Activated CD8-positive, alpha-beta memory T cell treated with anti-CD3 and anti-CD28 coated beads for 36 hours (primary cell): ENCODE data around the gene PAX8. TPM values are rescaled to one million over a fixed set of nuclear protein-coding genes. Genes with fewer than 3 reads are reported as not detected.
"Not testable (repeated sequence)": the region's sequence is repeated elsewhere in the genome, so short reads cannot be mapped to it uniquely, and the experiment has no call there.

Experiments used
- CTCF ChIA-PET: fragments of 350-600 bp; sonication (Branson Sonifier 250); formaldehyde crosslinking; loops from one replicate; lab custom pipeline; 2021; ENCODE audit warnings: antibody characterized with exemption; lab: Charles Lee
- POLR2A ChIA-PET: fragments of 350-600 bp; sonication (Branson Sonifier 250); formaldehyde crosslinking; loops from one replicate; lab custom pipeline; 2021; ENCODE audit warnings: antibody characterized with exemption; lab: Charles Lee
- total RNA-seq, 2 experiments: library from RNA; stranded (reverse); gene quantifications; one replicate each; pipeline ENCODE4 v1.2.3, GENCODE V29; 2021

PAX8 gene
- total RNA-seq: 1 to 10 TPM; 2.1 to 2.5 TPM

DNA sequence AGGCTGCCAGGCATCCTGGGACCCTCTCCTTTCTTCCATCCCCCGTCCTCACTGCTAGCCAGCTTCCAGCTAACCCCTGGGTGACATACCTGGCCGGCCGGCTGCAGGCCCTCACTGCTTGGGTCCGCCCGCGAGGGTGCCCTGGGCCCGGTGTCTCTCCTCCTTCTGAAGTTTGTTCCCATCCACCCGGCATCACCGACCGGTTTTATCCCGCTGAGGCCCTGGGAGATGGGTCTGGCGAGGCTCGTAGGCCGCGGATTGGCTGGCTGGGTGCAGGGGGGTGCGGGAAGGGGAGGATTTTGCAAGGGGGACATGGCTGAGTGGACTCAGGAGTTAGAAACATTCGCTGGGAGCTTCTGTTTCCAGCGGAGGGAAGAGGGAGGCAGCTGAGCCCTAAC, at the start of gene PAX8:
Gene PAX8, minus strand, starts transcription at position 180 of the 398 bp plus-strand sequence. CDS start 527 bp downstream, outside the sequence.
- ChIA-PET POLR2A (no interaction called here), CTCF (no interaction called here)

DNA sequence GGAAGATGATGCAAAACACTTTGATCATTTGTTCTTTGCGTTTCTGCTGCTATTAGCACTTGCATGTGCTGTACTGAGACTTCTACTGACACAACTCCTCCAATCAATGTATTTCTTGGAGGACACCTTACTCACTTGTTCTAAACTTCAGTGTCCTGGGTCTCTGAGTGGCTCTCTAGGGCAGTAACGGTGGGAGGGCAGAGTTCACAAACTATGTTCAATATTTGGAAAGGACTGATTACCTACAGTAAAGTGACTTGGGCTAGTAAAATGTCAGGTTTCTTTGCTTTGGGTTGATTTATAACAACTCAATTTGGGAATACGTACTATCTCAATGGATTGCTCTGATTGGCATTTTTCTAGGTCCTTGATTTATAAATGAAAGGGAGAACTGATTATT, 49.3 kb upstream of the PAX8 start:
- POLR2A ChIA-PET: no interaction called here
- CTCF ChIA-PET: no interaction called here

DNA sequence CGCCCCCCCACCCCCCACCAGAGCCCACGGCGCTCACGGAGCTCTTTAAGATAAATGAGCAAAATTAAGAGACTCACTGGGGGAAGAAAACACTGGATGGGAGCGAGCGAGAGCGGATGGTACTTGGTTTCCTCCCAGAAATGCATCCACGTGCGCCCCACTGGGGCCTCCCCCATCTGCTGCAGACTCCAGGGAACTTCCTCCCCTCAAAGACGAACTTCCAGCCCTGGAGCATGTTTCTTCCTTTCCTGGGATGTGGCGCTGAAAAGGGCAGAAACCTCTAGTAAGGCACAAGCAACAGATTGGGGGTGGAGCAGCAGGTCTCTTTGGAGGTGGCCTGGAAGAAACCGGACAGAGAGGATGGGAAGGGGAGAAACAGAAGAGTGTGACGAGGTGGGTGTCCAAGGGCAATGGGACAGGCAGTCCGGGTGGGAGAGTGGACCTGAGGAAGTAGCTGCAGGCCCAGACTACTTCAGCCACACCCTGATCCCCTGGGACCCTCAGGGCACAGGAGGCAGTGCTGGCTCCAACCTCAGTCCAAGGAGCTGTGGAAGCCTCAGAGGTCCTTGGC, 46.5 kb upstream of the PAX8 start:
- POLR2A ChIA-PET, CTCF ChIA-PET: not testable (repeated sequence)

DNA sequence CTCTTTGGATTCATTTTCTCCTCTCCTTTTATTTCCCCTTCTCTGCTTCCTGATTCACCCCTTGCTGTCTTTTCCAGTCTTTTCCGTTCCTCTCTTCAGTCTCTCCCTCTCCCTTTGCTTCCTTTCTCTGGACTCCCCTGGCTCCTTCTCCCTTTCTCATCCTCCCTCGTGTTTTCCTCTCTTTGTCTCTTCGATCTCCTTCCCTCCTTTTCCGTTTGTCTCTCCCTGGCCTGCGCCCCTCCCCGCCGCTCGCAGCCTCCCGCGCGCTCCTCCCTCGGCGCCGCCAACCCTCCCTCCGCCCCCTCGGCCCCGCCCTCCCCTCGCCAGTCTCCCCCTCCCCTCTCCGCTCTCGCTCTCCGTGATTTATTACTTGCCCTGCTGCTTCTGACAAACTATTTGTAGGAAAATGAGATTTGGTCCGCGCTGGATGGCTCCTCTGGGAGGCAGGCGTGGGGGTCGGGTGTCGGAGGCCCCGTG, 46.0 kb upstream of the PAX8 start:
- CTCF ChIA-PET: no interaction called here
- POLR2A ChIA-PET: no interaction called here

DNA sequence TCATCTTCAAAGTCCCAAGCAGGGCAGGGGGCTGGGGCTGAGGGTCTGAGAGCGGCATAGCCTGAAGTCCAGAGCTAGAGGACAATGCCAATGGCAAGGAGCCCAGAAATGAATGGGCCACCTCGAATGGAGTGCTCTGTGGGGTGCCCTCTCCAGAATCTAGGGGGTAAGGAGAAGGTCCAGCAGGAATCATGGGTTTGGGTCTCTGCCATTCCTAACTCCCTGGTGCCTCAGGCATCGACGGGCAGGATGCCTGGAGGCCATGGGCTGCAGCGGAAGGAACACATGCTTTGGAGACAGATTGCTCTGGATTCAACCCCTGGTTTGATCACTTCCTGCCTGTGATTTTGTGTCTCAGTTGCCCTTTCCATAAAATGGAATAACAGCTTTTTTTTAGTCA, 44.4 kb upstream of the PAX8 start:
- POLR2A ChIA-PET: interaction anchor here (0.6 kb wide), 1 partner anchor 187 kb away, joined by 3 read pairs; no protein-coding TSS in a partner anchor
- CTCF ChIA-PET: not testable (repeated sequence)

DNA sequence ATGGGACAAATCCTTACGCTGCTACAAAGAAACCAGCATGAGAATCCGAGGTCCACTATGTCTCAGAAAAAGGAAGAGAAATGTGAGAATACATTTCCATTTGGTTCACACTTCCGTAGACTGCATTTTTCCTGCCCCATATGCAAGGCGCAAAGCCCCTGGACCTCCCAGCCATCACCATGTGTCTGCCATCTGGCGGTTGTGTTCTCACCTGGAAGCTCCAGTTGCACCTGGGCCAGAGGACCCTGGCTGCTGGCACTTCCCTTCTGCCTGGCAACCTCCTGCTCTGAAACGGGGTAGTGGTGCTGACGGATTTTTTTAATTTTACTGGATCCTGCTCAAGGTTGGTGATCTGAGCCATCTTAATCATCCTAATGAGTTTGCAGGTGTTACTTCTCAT, 41.4 kb upstream of the PAX8 start:
- CTCF ChIA-PET, POLR2A ChIA-PET: not testable (repeated sequence)

DNA sequence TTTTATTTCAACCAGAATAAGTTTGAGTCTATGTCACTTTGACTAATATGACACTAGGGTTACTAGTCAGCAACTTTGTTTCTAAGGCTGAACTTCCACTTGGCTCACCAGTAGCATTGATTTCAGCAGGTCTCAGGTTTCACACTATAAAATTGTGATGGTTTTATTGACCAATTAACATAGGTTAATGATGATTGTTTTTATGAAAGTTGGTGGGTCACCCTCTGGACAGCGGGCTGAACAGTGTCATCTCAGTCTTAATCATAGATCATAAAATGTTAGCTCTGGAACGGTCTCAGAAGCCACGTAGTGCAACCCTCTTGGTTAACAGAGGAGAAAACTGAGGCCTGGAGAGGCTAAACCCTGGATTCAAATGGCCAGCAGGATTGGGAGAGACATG, 40.2 kb upstream of the PAX8 start:
- POLR2A ChIA-PET, CTCF ChIA-PET: not testable (repeated sequence)

DNA sequence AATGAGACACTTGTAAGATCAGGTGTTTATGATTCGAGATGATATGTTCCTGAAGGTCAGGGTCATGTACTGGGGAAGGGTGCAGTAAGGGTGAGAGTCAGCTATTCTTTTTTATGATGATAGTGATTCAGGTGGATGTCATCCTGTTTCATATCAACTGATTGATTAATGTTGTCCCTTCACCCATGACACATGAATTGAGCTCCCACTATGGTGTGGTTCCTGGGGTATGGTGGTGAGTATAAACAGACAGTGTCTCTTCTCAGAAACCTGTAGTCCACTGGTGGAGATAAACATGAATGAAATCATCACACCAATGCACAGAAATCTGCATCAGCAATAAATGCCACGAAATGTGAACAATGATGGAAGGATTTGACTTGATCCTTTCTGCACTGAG, 37.4 kb upstream of the PAX8 start:
- ChIA-PET POLR2A (no interaction called here), CTCF (no interaction called here)

DNA sequence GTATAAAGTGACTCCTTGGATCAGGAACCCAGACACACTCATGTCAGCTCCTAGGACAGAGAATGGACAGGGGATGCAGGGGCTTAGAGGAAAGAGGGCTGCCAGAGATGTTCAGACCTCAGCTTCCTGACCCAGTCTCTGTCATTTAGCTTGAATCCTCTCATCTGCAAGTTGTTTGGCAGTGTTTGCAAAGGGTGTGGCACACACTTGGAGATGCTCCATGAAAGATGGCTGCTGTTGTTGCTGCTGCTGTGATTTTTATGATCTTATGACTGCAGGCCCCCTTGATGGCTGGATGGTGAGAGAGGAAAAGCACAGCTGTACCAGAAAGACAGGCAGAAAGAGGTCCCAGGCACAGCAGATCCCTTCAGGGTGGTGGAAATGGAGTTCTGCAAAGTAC, 35.9 kb upstream of the PAX8 start:
- POLR2A ChIA-PET, CTCF ChIA-PET: not testable (repeated sequence)

DNA sequence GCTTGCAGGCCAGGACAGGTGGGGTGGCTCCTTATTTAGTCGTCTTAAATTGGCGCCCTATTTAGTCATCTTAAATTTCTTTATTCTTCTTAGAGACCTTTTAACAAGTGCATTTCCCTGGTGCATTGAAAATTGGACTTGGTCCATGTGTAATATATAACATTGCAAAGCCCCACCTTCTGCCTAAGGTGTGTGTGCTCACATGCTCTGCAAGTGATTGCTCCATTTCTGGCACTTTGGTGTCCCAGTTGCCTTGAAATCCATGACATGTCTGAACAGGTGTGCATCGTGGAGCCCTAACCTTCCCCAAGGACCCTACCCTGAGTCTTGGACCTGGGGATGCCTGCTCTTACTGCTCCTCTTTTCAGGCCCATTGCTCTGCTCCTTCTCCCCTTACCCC, 35.5 kb upstream of the PAX8 start:
- CTCF ChIA-PET, POLR2A ChIA-PET: not testable (repeated sequence)

DNA sequence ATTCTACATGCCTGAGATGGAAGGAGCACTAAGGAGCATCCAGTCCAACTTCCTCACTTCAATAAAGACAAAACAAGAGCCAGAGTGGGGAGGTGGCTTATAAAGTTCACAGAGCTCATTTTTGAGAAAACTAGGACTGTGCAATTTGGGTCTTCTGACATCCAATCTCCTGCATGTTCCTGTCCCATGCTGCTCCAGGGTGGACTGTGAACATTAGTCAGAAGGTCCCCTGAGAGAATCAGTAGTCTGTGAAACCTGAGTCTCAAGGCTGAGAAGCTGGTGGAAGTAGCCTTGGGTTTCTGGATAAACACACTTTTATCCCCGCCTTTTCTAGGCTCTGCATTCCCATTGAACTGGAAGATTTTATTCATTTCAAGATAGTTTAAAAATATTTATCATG, 33.1 kb upstream of the PAX8 start:
- CTCF ChIA-PET: interaction anchor here (0.6 kb wide), 1 partner anchor 78 kb away, joined by 4 read pairs; no protein-coding TSS in a partner anchor
- POLR2A ChIA-PET: not testable (repeated sequence)

DNA sequence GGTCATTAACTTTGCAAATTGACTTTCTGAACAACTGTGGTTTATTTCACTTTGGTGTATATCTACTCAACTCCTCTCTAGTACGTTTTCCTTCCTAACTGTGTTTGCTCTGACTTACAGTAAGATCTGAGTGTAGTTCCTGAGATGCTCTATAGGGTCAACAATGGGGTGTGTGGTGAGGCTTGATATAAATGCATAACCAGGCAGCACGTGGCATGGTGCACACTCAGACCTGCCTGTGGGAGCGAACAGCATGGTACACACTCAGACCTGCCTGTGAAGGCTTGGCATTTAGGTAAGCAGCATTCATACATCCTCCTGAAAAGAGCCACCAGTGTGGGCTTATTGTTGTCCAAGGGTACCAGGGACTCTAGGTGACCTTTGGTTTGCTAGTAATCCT, 32.5 kb upstream of the PAX8 start:
- CTCF ChIA-PET: interaction anchor here (0.6 kb wide), 1 partner anchor 79 kb away, joined by 4 read pairs; no protein-coding TSS in a partner anchor
- POLR2A ChIA-PET: not testable (repeated sequence)

DNA sequence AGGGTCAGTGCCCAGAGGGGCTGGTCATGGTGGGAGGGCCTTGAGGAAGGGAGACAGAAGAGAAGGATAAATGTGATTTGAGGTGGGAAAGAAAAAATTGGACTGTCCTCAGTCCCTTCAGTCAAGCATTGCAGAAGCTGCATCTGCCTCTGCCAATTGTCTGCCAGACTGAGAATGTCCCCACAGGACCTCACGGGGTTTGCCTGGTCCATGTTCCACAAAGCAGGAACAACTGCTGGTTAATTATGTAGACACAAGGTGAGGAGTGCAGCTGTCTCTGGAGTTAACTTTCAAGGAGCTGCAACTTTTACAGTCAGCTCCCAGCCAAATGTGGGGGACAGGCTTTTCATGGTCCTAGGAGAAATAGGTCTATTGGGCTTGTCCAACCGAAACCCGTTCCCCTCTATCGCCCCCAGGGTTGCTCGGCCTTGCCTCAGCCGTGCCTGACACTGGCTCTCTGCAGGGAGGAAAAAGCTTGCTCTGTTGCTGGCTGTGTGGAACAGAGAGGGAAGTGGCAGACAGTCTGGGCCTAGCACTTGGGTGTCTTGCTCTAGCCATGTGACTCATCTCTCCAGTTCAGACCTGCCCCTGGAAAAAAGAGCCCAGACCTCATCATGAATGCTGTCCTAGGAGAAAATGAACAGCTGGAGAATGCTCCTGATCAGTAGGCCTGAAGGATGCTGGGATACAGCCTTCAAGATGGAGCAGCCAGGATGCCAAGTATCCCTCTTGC, 31.1 kb upstream of the PAX8 start:
- ChIA-PET CTCF (no interaction called here), POLR2A (no interaction called here)

DNA sequence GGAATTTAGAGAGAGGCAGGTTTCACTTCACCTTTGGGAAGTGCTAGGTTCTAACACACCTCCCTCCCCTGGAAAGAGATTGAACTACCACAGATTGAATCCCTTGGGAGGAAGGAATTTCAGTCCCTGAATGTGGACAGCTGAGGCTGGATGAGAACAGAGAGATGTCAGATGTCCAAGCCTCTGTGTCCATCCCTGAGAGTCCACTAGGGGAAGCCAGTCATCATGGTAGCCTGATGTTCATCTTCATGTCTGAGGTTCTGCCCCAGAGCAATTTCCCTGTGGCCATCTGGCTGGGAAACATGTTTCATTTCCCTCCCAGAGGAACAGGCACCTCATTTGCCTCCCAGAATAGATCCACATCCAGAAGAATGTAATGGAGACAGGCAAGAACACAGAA, 30.1 kb upstream of the PAX8 start:
- POLR2A ChIA-PET, CTCF ChIA-PET: not testable (repeated sequence)

DNA sequence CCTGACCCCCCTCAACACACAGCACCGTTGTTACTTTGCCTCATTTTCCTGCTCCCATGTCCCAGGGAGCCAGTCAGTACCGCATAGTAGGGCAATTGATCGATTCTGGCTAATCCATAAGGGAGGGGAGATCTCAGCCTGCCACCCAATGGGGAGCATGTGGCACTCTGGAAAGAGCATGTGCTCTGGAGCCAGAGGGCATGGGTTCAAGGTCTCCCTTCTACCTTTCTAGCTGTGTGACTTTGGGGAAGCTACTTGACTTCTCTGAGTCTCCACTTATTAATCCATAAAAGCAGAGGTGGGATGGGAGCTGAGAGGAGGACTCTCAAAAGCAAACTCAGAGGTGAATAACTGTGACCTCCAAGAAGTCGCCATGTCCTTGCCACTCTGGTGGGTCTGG, 27.5 kb upstream of the PAX8 start:
- CTCF ChIA-PET, POLR2A ChIA-PET: not testable (repeated sequence)

DNA sequence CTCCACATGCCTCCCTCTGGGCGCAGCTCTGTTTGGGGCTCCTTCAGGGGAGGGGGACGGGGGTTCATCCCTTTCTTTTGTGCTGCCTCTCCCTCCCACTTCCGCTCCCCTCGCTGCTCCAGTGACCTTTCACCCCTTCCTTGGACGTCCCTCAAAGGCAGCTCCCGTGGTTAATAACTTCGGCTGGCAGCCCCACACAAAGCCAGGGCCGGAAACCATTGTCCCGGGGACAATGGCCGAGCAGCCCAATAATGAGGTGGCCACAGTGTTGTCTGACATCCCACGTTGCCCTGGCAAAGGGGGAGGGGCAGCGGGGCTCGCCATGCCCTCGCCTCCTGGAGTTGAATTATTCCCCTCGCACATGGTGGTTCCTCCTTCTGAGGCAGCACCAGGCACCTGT, 27.0 kb upstream of the PAX8 start:
- CTCF ChIA-PET, POLR2A ChIA-PET: not testable (repeated sequence)

DNA sequence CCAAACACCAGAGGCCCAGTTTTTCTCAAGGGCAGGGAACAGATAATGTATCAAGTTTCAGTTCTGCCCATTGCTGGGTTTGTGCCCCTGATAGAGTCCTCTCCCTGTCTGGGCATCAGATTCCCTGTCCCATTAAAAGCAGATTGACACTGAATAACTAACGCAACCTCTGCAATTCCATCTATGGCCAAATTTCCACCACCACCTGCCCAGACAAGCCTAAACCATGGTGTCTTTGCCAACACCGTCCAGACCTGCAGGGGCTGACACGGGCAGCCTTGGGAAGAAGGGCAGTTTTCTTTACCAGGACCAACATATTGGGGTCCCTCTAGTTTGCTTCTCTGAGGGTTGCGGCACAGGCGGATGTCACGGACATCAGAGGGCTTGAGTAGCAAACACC, 26.4 kb upstream of the PAX8 start:
- ChIA-PET POLR2A (no interaction called here), CTCF (no interaction called here)

DNA sequence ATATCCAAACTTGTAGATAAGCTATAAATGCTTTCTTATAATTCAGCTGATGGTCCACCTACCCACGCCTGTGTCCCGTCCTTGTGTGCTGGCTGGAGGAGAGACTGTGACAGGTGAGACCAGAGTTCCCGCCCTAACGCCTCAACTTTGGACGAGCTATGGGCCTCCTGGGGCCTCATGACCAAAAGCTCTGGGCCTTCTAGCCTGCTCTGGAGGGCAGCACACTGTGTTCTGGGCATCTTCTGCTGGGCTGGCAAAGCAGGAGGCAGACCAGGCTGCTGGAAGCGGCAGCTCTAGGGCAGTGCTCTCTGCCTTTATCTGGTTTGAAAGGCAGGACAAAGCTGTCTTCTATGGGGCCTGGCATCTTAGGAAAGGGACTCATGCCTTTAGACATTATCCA, 26.0 kb upstream of the PAX8 start:
- POLR2A ChIA-PET: no interaction called here
- CTCF ChIA-PET: no interaction called here

DNA sequence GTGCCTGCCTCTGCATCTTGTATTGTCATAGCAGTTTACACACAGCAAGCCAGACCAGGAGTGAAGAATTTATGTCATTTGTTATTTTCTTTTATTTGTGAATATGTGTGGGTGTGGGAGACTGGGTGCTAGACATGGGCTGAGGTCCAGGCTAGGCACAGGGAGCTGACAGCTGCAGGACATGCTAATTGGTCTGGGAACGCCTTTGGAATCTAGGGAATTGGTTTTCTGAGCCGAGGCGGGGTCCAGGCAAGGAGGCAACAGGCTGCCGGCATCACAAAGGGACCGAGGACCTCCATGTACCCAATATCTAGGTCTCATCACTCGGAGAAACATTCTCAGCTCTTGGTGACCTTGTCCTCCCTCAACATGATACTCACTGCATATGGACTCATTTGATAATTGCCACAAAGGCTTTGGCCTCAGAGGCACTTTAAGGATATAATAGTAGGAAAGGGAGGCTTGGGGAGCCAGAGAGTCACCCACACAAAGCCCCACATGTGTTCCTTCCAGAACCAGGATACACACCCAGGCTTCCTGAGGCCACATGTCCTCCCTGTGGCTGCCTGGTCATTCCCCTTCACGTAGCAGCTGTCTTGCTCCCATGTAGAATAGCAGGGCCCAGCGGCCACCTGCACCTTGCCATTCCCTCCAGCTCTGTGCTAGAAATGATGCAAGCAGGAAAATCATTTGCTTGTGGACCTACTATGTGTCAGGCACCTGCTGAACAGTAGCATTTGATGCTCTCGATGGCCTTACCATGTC, 23.7 kb upstream of the PAX8 start:
- CTCF ChIA-PET, POLR2A ChIA-PET: not testable (repeated sequence)

DNA sequence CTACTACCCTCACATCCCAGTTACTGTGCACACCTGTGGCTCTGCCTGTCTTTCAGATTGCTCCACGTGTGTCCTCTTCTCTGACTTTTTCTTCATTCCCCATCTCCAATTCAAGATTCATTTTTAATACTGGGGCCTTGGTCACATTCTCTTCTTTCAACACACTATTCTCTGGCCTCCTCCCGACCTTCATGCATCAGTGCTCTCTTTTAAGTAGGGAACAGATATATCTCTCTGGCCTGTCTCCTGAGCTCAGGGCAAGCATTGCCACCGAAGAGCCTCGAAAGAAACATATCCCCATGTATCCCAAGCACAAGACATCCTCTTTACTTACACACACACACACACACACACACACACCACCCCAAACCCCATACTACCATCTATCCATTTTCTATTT, 21.6 kb upstream of the PAX8 start:
- CTCF ChIA-PET: no interaction called here
- POLR2A ChIA-PET: interaction anchor here (0.6 kb wide), 1 partner anchor 126 kb away, joined by 4 read pairs; no protein-coding TSS in a partner anchor
